HG02571 (cell line): ENCODE data around the gene FMO5.
A peak's percentile ranks its signal among the peaks of the same experiment; 100 is the strongest.

Experiments used
- ATAC-seq: cut with Tn5 transposase; IDR thresholded peaks from one replicate; pipeline ENCODE4 v1.9.1; 2021; ENCODE audit warnings: mild to moderate bottlenecking, moderate library complexity; ENCODE audit not compliant: unreplicated experiment

FMO5 gene, protein sequence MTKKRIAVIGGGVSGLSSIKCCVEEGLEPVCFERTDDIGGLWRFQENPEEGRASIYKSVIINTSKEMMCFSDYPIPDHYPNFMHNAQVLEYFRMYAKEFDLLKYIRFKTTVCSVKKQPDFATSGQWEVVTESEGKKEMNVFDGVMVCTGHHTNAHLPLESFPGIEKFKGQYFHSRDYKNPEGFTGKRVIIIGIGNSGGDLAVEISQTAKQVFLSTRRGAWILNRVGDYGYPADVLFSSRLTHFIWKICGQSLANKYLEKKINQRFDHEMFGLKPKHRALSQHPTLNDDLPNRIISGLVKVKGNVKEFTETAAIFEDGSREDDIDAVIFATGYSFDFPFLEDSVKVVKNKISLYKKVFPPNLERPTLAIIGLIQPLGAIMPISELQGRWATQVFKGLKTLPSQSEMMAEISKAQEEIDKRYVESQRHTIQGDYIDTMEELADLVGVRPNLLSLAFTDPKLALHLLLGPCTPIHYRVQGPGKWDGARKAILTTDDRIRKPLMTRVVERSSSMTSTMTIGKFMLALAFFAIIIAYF

DNA sequence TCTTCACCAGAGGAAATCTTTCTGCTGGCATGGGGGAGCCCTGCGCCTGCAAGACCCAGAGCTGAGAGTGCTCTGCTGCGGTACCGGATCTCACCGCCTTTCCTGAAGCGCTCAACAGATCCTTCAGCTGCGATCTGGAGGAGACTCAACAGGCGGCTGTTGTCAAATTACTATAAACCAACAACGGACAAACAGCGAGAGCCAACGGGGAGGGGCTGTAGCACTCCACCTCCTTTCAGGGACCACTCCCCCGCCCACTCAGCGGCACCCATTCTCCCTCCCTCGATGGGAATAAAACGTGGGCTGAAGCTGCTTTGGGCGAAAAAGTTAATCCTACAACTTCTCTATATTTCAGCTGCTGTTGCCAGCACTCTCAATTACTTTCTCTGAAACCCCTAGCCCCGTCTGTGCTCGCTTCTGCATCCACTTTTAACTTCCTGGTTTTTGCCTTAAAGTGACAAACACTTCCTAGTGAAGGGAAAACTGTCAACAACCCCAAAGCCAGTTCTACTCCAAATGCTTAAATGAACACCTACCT lies at the start of gene FMO5:
Gene FMO5, minus strand, starts transcription at position 147 of the 538 bp plus-strand sequence. CDS start 310 bp downstream, outside the sequence.
- no peak for ATAC-seq

DNA sequence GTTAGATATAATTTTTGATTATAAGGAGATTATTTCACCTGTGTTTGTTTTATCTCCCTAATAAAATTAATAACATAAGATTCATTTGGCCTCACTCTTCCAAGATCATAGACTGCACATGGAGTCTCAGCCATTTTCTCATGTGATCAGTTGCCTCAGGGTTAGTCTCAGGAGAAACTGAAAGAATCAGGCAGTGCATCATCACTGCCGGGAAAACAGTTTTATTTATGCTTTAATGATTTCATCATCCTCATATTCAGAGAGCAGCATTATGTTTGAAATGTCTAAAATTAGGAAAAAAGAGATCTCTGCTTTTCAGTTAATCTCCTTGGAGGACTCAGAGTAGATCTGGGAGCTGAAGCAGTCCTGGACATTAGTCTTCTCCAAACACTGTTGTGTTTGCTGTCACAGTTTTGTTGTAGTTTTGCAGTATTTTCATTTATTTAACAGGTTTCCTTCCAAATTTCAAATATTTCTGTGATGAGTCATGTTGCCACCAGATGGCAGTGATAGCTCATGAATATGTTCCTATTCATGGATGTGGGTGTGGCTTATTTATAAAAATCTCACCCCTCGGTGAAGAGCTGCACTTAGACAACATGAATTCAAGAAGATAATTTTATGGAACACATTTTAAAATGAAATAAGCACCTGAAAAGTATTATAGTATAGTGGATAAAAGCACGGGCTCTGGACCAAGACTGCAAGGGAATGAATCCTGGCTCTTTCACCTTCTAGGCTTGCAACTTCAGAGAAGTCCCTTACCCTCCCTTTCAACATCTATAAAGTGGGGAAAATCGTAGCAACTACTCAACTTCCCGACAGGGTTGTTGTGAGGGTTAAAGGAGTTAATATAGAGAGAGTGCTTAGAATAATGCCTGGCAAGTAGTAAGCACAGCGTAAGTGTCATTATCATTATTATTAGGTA lies 48.5 kb upstream of the FMO5 start:
- no peak for ATAC-seq

DNA sequence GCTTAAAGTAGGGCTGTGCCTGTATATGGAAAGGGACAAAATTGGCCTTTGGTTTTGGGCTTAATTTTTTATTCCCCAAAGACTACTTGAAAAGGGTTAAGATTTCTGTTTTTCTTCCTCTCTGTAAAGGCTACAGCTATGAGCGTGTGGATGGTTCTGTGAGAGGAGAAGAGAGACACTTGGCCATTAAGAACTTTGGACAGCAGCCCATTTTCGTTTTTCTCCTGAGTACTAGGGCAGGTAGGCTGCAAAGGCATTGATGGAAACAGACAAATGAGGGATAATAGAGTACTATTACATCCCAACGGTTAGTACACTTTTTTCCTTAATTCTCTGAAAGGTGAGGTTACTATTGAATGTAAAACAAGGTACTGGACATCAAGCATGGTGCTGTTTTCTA lies 46.9 kb upstream of the FMO5 start:
- no peak for ATAC-seq

DNA sequence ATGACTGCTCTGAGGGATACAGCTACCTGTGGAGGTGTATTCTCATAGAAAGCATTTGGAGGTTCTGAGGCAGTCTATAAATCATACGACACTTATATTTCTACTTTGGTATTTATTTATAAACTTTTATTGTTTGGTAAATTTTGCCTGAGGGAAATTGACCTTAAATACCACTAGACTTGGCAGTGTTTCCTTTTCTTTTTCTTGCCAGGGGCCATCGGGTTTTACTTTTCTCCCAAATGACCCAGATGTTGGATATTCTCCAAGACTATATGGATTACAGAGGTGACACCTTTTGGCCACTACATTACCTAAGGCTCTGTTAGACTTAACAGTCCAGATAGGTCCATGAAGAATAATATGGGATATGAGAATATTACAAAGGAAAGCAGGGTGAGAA lies 45.6 kb upstream of the FMO5 start:
- no peak for ATAC-seq

DNA sequence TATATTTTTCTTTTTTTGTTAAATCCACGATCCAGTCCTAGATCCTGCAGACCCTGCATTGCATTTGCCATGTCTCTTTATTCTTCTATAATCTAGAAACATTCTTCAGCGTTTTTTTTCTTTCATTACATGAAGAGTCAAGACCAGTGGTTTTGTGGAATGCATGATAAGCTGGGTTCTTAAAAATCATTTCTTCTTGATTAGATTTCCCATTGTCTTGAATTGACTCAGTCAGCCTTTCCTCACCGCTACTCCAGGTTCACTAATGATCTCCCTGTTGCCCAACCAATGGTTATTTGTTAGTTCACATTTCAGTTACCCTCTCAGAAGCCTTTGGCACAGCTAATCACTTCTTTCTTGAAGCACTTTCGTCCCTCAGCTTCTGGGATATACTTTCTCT lies 42.6 kb upstream of the FMO5 start:
- no peak for ATAC-seq

DNA sequence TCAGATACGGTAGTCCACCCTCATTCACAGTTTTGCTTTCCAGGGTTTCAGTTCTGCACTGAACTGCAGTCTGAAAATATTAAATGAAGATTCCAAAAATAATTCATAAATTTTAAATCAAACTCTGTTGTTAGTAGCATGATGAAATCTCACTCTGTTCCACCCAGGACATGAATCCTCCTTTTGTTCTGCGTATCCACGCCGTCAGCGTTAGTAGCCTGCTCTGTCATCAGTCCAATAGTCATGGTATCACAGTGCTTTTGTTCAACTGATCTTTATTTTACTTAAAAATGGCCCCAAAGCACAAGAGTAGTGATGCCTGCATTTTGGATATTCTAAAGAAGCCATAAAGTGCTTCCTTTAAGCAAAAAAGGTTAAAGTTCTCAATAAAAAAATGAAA lies 41.2 kb upstream of the FMO5 start:
- ATAC-seq, result no peak

DNA sequence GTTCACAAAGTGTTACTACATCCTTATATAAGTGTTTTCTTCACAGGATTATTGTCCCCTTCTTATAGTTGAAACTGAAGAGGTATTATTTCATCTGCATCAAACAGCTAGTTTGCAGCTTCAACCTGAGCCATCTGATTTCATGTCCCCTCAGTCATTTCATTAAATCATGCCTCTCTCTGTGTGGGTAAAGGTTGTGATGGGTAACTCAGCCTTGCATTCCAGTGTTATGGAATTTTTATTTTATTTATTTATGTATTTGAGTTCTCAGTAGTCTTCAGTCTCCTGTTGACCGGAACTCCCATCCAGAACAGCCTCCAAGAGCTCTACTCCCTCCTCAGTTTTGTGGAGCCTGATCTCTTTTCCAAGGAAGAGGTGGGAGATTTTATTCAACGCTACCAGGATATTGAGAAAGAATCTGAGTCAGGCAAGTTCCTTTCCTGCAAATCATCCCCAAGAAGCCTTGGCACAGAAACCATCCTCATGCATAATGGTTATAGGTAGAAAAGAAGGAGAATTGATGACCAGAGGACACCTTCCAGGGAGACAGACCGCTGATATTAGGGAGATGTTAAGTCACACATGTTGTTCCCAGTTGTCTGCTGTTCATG lies 39.1 kb upstream of the FMO5 start:
- no peak for ATAC-seq

DNA sequence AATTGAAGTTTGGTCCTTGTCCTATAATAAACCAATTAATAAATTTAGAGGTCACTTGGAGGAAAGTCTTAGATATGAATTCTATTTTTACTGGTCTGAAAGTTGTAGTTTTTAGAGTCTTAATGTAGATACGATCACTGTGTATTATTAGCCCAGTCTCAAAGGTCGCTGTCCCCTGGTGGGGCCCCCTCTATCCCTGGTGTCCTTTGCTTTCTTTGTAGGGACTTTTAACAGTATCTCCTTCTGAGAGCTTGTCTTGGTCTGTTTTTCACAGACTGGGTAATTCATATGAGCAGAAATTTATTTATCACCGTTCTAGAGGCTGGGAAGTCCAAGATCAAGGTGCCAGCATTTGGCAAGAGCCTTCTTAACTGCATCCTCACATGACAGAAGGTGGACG lies 35.8 kb upstream of the FMO5 start:
- no peak for ATAC-seq

DNA sequence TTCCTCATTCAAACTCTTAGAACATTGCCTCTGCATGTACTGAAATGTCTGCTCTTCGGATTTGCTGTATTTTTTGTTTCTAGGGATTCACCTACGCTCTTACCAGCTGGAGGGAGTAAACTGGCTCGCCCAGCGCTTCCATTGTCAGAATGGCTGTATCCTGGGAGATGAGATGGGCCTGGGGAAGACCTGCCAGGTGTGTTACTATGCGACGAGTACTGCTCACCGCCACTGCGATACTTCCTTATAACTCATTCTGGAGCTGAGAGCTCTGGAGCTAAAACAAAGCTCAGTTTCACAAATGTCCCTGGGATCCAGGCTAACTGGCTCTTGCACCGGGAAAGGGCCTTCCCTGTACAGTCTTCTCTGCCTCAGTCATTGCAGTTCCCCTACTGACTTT lies 27.4 kb upstream of the FMO5 start:
- ATAC-seq, result no peak

DNA sequence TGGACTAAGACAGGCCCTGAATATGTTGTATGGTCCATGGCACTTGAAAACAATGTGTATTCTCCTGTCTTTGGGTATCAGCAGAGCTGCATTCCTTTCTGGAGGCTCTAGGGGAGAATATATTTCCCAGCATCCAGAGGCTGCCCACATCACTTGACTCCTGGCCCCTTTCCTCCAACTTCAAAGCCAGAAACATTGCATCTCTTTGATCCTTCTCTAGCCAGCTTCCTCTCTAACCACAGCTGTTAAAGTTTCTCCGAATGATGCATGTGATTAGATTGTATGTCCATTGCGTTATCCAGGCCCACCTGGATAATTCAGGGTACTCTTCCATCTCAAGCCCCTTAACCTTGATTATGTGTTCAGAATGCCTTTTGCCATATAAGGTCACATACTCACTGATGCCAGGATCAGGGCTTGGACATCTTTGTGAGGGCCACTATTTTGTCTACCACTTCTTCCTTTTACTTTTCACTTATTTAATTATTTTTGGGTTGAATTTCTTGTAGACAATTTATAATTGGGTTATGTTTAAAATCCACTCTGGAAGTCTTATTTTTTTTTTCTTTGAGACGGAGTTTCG lies 22.6 kb upstream of the FMO5 start:
- no peak for ATAC-seq

DNA sequence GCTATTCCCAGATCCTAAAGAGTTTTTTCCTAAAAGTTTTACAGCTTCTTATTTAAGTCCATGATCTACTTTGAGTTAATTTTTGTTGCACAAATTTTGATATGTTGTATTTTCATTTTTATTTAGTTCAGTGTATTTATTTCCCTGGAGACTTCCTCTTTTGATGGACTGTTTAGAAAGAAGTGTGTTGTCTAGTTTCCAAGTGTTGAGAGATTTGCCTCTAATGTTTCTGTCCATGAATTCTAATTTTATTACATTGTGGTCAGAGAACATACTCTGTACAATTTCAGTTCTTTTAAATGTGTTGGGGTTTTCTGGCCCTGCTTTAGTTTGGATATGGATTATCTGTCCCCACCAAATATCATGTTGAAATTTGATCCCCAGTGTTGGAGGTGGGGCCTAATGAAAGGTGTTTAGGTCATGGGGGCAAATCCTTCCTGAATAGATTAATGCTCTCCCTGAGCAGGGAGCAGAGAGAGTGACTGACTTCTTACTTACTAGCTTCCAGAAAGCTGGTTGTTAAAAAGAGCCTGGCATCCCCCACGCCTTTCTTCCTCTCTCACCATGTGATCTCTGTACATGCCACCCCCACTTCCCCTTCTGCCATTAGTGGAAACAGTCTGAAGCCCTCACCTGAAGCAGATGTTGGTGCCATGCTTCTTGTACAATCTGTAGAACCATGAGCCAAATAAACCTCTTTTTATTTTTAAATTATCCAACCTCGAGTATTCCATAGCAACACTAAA lies 21.9 kb upstream of the FMO5 start:
- no peak for ATAC-seq

DNA sequence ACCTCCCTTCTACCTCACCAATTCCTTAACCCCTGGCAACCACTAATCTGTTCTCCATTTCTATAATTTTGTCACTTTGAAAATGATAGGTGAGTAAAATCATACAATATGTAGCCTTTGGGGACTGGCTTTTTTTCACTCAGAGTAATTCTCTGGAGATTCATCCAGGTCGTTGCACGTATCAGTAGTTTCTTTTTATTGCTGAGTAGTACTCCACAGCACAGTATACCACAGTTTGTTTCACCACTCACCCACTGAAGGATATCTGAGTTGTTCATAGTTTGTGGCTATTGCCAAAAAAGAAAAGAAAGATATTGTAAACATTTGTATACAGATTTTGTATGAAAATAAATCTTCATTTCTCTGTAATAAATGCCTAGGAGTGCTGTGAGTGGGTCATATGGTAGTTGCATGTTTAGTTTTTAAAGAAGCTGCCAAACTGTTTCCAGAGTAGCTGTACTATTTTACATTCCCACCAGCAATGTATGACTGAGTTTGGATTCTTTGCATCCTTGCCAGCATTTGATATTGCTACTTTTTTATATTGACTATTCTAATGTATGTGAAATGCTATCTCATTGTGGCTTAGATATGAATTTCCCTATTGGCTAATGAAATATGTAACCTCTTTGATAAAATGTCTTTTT lies 21.0 kb upstream of the FMO5 start:
- no peak for ATAC-seq

DNA sequence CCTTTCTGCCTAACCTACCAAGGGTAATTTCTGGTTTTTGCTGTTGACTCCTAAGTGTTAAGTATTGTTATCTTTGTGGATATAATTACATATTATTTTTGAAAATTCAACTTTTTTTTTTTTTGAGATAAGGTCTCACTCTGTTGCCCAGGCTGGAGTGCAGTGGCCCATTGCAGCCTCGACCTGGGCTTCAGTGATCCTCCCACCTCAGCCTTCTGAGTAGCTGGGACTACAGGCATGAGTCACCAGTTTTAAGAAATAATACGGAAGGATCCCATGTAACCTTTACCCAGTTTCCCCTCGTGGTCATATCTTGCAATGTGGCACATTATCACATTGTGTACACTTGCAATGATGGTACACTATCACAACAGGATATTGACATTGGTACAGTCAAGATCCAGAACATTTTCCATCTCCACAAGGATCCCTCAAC lies 20.5 kb upstream of the FMO5 start:
- ATAC-seq, result no peak

DNA sequence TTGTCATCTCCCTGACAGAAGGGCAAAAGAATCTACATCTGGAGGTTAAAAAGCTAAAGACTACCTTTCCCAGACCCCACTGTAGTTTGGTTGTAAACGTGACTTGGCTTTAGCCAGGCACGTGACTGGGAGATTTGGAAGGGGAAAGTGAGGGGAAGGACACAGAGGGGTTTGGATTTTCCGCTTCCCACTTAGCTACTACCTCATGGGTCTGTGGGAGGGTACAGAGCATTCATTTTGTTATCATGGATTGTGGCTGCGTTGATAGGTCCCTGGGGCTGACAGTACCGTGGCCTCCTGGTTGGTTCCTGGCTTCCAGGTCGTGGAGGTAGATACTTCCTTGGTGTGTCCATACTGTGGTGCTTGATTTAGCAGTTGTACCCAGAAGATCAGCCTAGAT lies 20.0 kb upstream of the FMO5 start:
- ATAC-seq, result no peak

DNA sequence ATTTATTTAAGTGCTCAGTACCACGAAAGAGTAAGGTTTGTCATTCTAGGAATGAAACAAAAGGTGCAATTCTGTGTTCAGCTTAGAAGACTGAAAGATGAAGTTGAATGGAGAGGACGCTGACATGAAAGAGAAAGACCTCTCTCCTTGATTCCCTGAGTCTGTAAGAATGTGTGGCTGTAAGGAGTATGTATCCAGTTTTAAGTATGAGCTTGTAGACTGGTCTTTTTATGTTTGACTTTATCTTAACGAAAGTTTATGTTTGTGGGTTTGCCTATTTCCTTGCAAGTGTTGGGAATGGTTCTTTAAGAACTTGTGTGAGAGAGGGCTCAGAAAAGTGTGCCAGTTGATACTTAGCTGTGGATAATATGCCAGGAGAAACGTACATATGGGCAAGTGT lies 18.7 kb upstream of the FMO5 start:
- ATAC-seq, result no peak

DNA sequence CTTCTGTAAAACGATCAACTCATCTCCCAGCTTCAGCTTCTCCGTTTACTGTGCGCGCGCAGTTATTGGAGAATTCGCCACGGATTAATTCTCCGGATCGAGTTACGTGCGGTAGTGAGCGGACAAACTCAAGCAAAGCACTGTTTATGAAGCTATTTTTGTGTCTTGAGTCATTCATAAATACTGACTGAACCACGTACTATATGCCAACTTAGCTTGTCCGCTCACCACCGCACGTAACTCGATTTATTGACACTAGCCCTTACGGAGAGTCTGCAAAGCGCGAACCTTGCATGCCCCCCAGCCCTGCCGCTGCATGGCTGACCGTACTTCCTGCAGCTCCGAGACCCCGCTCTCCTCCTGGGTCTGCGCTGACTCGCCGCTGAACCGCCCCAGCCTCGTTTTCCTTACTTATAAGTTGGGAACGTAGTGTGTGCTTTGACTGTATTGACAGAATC lies 18.1 kb upstream of the FMO5 start:
- peak; percentile 16 for ATAC-seq

DNA sequence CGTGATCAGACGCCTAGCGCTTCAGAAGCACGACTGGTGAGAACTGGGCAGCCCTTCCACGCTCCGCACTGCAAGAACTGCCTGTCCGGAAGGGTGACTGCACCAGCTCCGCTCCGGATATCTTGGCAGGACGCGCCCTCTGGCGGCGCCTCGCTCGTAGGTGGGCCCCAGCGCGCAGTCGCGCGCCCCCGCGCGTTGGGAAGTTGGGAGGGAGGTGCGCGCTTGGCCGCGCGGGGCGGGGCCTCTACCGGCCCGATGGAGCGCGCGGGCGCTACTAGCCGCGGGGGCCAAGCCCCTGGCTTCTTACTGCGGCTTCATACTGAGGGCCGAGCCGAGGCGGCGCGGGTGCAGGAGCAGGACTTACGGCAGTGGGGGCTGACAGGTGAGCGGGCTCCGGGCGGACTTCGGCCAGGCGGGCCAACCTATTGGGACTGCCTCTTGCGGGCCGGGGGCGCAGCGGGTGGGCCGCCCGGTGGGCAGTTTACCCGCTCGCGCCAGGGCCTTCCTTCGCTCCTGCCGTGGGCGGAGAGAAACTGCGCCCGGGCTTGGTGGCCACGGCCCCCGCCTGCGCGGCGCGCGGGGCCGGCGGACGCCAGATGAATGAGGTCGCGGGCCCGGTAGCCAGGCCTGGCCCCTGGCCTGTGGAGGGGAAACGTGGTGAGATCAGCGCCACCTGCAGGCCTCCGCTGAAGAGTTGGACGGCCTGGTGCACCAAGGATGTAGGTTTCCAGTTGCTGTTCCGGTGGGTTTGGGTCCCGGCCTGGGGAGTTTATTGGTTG lies 17.5 kb upstream of the FMO5 start, which contains the start of gene CHD1L:
Gene CHD1L, plus strand, starts transcription at position 236 of the 779 bp plus-strand sequence. Its CDS starts 20 bp downstream, at position 256.
- ATAC-seq, result peak; percentile 87

DNA sequence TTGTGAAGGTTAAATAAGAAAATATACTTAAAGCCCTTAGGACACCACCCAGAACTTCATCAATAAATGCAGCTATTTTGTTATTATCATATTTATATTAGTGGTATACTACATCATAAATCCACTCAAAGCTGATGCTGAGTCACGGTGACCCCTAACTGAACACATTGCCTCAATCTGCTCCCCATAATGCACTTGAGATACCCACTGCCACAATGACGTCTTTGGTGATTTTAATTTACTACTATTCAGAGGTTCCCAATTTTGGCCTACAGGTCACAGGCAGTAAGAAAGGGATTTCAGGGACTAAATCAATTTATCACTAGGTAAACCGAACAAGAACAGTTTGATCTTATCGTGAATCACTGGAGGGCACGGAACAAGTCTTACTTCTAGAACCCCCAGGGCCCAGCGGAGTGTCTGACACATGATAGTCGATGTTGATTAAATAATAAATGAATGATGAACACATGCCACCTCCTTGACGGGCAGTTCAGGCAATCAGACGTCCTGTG lies 16.9 kb upstream of the FMO5 start:
- ATAC-seq, result no peak
